Endothelial cell of umbilical vein (primary cell): ENCODE results near the gene RFXANK. TPM values are rescaled to one million over a fixed set of nuclear protein-coding genes. Genes with fewer than 3 reads are reported as not detected.

Experiments
- BruUV-seq: library from RNA; stranded (reverse); fragments of 400-500 nt; replicated peaks from 2 replicates; lab custom pipeline; 2021; lab: Mats Ljungman, UMichigan
- CTCF ChIA-PET: fragments of 300-600, 350-600 bp; sonication (Branson Sonifier 250); formaldehyde crosslinking; loops from one replicate; lab custom pipeline; 2021; ENCODE audit warnings: antibody characterized with exemption, inconsistent platforms; lab: Charles Lee
- POLR2A ChIA-PET: fragments of 300-600, 350-600 bp; sonication (Branson Sonifier 250); formaldehyde crosslinking; loops from one replicate; lab custom pipeline; 2021; ENCODE audit warnings: antibody characterized with exemption, inconsistent platforms; lab: Charles Lee
- DNase-seq: peaks from one replicate; pipeline ENCODE4 v3.0.0-alpha.2; 2011; ENCODE audit warnings: low read depth, low spot score
- FAIRE-seq: peaks from 2 replicates; lab custom pipeline; 2011; peaks lifted over from hg19 to GRCh38; lab: Jason Lieb, UNC
- H2AFZ ChIP-seq: 2 replicates; pipeline ENCODE4 v1.6.0; 2012; ENCODE audit warnings: low read depth, low read length, control low read depth, inconsistent platforms
- H3K27ac ChIP-seq: 2 replicates; pipeline ENCODE4 v1.5.1; 2011; ENCODE audit warnings: low read depth, mild to moderate bottlenecking, control low read depth, low read length, moderate library complexity; ENCODE audit not compliant: insufficient read depth
- H3K27me3 ChIP-seq, 2 experiments: 2 replicates each; pipeline versions ENCODE4 v1.6.0 to v1.6.1; 2011; ENCODE audit warnings: low read length in 2 of 2, mixed read lengths in 1 of 2; ENCODE audit not compliant: control insufficient read depth in 2 of 2, insufficient read depth in 2 of 2
- H3K36me3 ChIP-seq, 2 experiments: 2 replicates in 1 of 2; 3 replicates in 1 of 2; pipeline ENCODE4 v1.5.1; 2011; ENCODE audit warnings: low read length in 2 of 2, mild to moderate bottlenecking in 1 of 2, moderate library complexity in 1 of 2; ENCODE audit not compliant: control insufficient read depth in 2 of 2, insufficient read depth in 2 of 2; ENCODE audit errors: extremely low read depth in 1 of 2
- H3K4me1 ChIP-seq: 3 replicates; pipeline ENCODE4 v1.5.1; 2011; ENCODE audit warnings: mild to moderate bottlenecking, low read length; ENCODE audit not compliant: control insufficient read depth, insufficient read depth; ENCODE audit errors: extremely low read depth
- H3K4me2 ChIP-seq: 2 replicates; pipeline ENCODE4 v1.6.1; 2011; ENCODE audit warnings: low read length, control low read depth, mixed read lengths; ENCODE audit not compliant: insufficient read depth
- H3K4me3 ChIP-seq, 3 experiments: fragments of 200-600 bp in 1 of 3; sonication (generic), shearing (Covaris generic) in 1 of 3; replicated peaks in 1 of 3; 2 replicates each; pipeline ENCODE4 v1.5.1; 2011 to 2016; ENCODE audit warnings: control low read depth in 3 of 3, low read length in 3 of 3, mild to moderate bottlenecking in 2 of 3, inconsistent platforms in 1 of 3, low read depth in 1 of 3, moderate library complexity in 1 of 3; ENCODE audit not compliant: insufficient read depth in 1 of 3
- H3K79me2 ChIP-seq: 2 replicates; pipeline ENCODE4 v1.6.0; 2012; ENCODE audit warnings: low read length, inconsistent platforms; ENCODE audit not compliant: control insufficient read depth, insufficient read depth
- H3K9ac ChIP-seq: replicated peaks from 2 replicates; pipeline ENCODE3; 2011; ENCODE audit warnings: low read length, control low read depth; ENCODE audit not compliant: insufficient read depth; ENCODE audit errors: extremely low read depth
- H3K9me1 ChIP-seq: replicated peaks from 3 replicates; pipeline ENCODE4 v1.6.0; 2011; ENCODE audit warnings: mild to moderate bottlenecking, low read length; ENCODE audit not compliant: control insufficient read depth, insufficient read depth; ENCODE audit errors: extremely low read depth
- H3K9me3 ChIP-seq: replicated peaks from 2 replicates; pipeline ENCODE4 v1.5.1; 2012; ENCODE audit warnings: low read length, inconsistent platforms; ENCODE audit not compliant: control insufficient read depth, insufficient read depth
- H4K20me1 ChIP-seq: replicated peaks from 2 replicates; pipeline ENCODE3; 2011; ENCODE audit warnings: mild to moderate bottlenecking, low read length; ENCODE audit not compliant: control insufficient read depth, insufficient read depth; ENCODE audit errors: extremely low read depth
- EZH2 ChIP-seq: IDR thresholded peaks from 2 replicates; pipeline ENCODE4 v1.6.1; 2012; ENCODE audit warnings: borderline replicate concordance, low read depth, mild to moderate bottlenecking, moderate library complexity, low read length, inconsistent platforms; ENCODE audit not compliant: severe bottlenecking
- GATA2 ChIP-seq: IDR thresholded peaks from 2 replicates; pipeline ENCODE4 v1.7.0; 2011; ENCODE audit warnings: low read depth, mild to moderate bottlenecking, moderate library complexity, mixed read lengths, low read length; ENCODE audit not compliant: insufficient read length, insufficient read depth
- JUN ChIP-seq: IDR thresholded peaks from 2 replicates; pipeline ENCODE4 v1.6.1; 2011; ENCODE audit warnings: borderline replicate concordance, low read depth; ENCODE audit not compliant: insufficient read length, insufficient read depth
- MYC ChIP-seq: IDR thresholded peaks from one replicate; pipeline ENCODE4 v1.6.1; 2011; ENCODE audit warnings: mild to moderate bottlenecking, low read depth, low read length
- POLR2A ChIP-seq: IDR thresholded peaks from 2 replicates; pipeline ENCODE4 v1.6.1; 2012; ENCODE audit warnings: low read depth, mild to moderate bottlenecking, control low read depth, low read length
- POLR2AphosphoS5 ChIP-seq: IDR thresholded peaks from 2 replicates; pipeline ENCODE4 v1.6.1; 2012; ENCODE audit warnings: low read depth, mild to moderate bottlenecking, control low read depth, low read length, moderate library complexity; ENCODE audit not compliant: insufficient read depth
- dilution Hi-C: fragments of 300-500 bp; cut with MboI; formaldehyde crosslinking; loops from one replicate; pipeline ENCODE4 v1.15.0; 2019; ENCODE audit warnings: low sequenced_read_pairs; ENCODE audit not compliant: extremely low pct_ligation_motif_present
- intact Hi-C: fragments of 100-400 bp; cut with micrococcal nuclease; formaldehyde crosslinking; loops from one replicate; pipeline ENCODE4 v1.10.0; 2022
- polyA plus RNA-seq, 4 experiments: library from polyadenylated mRNA; depleted of rRNA in 3 of 4; stranded (reverse) in 3 of 4; unstranded in 1 of 4; fragments of >200 nt; gene quantifications; 2 replicates each; pipeline versions ENCODE4 v1.2.1 to v1.2.3, GENCODE V29; 2011 to 2012; ENCODE audit warnings: missing spikeins in 1 of 4
- total RNA-seq: library from RNA; stranded (reverse); gene quantifications from 2 replicates; pipeline ENCODE4 v1.2.3, GENCODE V29; 2021
- TF ChIP-seq, protein P1 (sequence below): IDR thresholded peaks from 2 replicates; pipeline ENCODE4 v1.6.1; 2011; ENCODE audit not compliant: insufficient read depth, insufficient read length
- TF ChIP-seq, protein P2 (sequence below), 2 donors: IDR thresholded peaks; 1 replicate in 1 of 2; 2 replicates in 1 of 2; pipeline ENCODE4 v1.5.1; 2011; ENCODE audit warnings: low read length in 2 of 2, mild to moderate bottlenecking in 2 of 2, moderate library complexity in 2 of 2, control low read depth in 1 of 2, inconsistent platforms in 1 of 2, low read depth in 1 of 2; ENCODE audit not compliant: insufficient read depth in 1 of 2; ENCODE audit errors: extremely low read depth in 1 of 2

RFXANK gene
- total and polyA plus RNA-seq, 2 donors (not counting 3 experiments of a cell fraction or from before 2014, with no cell fraction given): 105 to 124 TPM

DNA sequence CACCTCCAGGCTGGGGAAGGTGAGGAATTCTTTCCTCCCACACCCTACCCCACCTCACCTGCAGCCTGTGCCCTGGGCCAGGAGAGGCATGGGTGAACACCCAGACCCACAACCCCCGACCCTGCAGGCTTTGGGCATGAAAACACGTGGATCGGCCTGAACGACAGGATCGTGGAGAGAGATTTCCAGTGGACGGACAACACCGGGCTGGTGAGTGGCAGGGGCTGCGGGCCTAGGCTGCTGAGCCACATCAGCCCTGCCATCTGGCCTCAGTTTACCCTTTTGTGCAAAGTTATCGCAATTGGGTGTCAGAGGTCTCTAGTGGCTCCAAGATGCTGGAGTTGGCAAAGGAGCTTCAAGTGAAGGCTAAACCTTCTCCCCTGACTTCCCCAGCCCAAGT, 48.4 kb downstream of the RFXANK start:
- FAIRE-seq: no peak
- Histone ChIP-seq H3K4me2 (no peak overlapping the region), H3K4me3 (no peak overlapping the region), H4K20me1 (no peaks in the 10 kb centered on the region), H2AFZ (no peak overlapping the region), H3K4me1 (no peaks in the 10 kb centered on the region), H3K9me3 (no peaks in the 10 kb centered on the region), H3K9ac (no peak overlapping the region), H3K9me1 (no peaks in the 10 kb centered on the region), H3K27me3 (no peaks in the 10 kb centered on the region), H3K79me2 (no peaks in the 10 kb centered on the region), H3K27ac (no peak overlapping the region), H3K36me3 (no peaks in the 10 kb centered on the region)
- ChIA-PET POLR2A (no interaction called here), CTCF (no interaction called here)
- no TSS peak for BruUV-seq
- no peak for DNase-seq
- dilution Hi-C loops (no loop called here), intact Hi-C loops (no loop called here)
- TF ChIP-seq, protein P1, sequence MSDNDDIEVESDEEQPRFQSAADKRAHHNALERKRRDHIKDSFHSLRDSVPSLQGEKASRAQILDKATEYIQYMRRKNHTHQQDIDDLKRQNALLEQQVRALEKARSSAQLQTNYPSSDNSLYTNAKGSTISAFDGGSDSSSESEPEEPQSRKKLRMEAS: no peak
- TF ChIP-seq POLR2A (no peak), POLR2AphosphoS5 (no peak), EZH2 (no peak), MYC (no peak), GATA2 (no peak), JUN (no peak)
- TF ChIP-seq, protein P2, sequence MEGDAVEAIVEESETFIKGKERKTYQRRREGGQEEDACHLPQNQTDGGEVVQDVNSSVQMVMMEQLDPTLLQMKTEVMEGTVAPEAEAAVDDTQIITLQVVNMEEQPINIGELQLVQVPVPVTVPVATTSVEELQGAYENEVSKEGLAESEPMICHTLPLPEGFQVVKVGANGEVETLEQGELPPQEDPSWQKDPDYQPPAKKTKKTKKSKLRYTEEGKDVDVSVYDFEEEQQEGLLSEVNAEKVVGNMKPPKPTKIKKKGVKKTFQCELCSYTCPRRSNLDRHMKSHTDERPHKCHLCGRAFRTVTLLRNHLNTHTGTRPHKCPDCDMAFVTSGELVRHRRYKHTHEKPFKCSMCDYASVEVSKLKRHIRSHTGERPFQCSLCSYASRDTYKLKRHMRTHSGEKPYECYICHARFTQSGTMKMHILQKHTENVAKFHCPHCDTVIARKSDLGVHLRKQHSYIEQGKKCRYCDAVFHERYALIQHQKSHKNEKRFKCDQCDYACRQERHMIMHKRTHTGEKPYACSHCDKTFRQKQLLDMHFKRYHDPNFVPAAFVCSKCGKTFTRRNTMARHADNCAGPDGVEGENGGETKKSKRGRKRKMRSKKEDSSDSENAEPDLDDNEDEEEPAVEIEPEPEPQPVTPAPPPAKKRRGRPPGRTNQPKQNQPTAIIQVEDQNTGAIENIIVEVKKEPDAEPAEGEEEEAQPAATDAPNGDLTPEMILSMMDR (IDR thresholded peaks at IDR 0.05; ENCODE audit: extremely low read depth in 1 of 2, insufficient read depth in 1 of 2, low read depth in 1 of 2, low read length in 2 of 2): no peak
